NOMO-1 treated with DMSO at 0.1 percent for 48 hours (cell line): Measurements from ENCODE around the gene TRAF4.

ENCODE experiments used
- DNase-seq: peaks from one replicate; lab custom pipeline; 2025; ENCODE audit not compliant: unreplicated experiment; lab: John Stamatoyannopoulos, UW

Gene TRAF4

GRCh38 chr17:28743243-28744103 is at the start of gene TRAF4:
TRAF4 (plus strand) TSS chr17:28744011; CDS start chr17:28744113, 102 bp downstream.
- DNase-seq = peak; percentile 50

- peak; percentile 43 for DNase-seq
Observed at GRCh38 chr17:28698253-28698941, 45.4 kb upstream of the TRAF4 start.

- DNase-seq = no peak
Observed at GRCh38 chr17:28700278-28700677, 43.5 kb upstream of the TRAF4 start.

- no peak for DNase-seq
Observed at GRCh38 chr17:28700830-28701492, 42.9 kb upstream of the TRAF4 start.

GRCh38 chr17:28702026-28702751 is 41.6 kb upstream of the TRAF4 start:
- no peak for DNase-seq

- no peak for DNase-seq
Observed at GRCh38 chr17:28702752-28703150, 41.1 kb upstream of the TRAF4 start.

- no peak for DNase-seq
Observed at GRCh38 chr17:28703552-28704218, 40.1 kb upstream of the TRAF4 start.

- DNase-seq = no peak
Observed at GRCh38 chr17:28704219-28704858, 39.5 kb upstream of the TRAF4 start.

- no peak for DNase-seq
Observed at GRCh38 chr17:28705074-28705659, 38.6 kb upstream of the TRAF4 start.

GRCh38 chr17:28705728-28706334 is 38.0 kb upstream of the TRAF4 start:
- DNase-seq = no peak

GRCh38 chr17:28706471-28707338 is 37.1 kb upstream of the TRAF4 start:
- no peak for DNase-seq

- DNase-seq = no peak
Observed at GRCh38 chr17:28707339-28707720, 36.5 kb upstream of the TRAF4 start.

- peak; percentile 85 for DNase-seq
Observed at GRCh38 chr17:28710861-28711722, 32.7 kb upstream of the TRAF4 start.

- DNase-seq = peak; percentile 33
Observed at GRCh38 chr17:28711723-28712031, 32.1 kb upstream of the TRAF4 start, which contains the start of gene PROCA1. PROCA1 (minus strand) TSS chr17:28711888; CDS start chr17:28711660, 228 bp downstream.

- peak; percentile 71 for DNase-seq
Observed at GRCh38 chr17:28712032-28712704, 31.6 kb upstream of the TRAF4 start.

GRCh38 chr17:28712705-28713415 is 31.0 kb upstream of the TRAF4 start:
- no peak for DNase-seq
